IMR-90 (cell line): ENCODE results near the gene CYP19A1. TPM values are rescaled to one million over a fixed set of nuclear protein-coding genes. Genes with fewer than 3 reads are reported as not detected.

Experiments used
- ATAC-seq: fragments of 200-7000 bp; cut with Tn5 transposase; 2 replicates; pipeline ENCODE4 v1.9.1; 2020; ENCODE audit warnings: low read depth, mild to moderate bottlenecking, moderate library complexity
- BruUV-seq: library from RNA; stranded (reverse); fragments of 400-500 nt; replicated peaks from 2 replicates; lab custom pipeline; 2021; lab: Mats Ljungman, UMichigan
- CTCF ChIA-PET: fragments of 300-600 bp; formaldehyde crosslinking; extraction: SDS; loops from one replicate; lab custom pipeline; 2021; ENCODE audit warnings: antibody characterized with exemption; lab: Yijun Ruan, JAX
- POLR2A ChIA-PET: fragments of 300-600 bp; sonication (Branson Sonifier 250); formaldehyde crosslinking; loops from one replicate; lab custom pipeline; 2022; ENCODE audit warnings: antibody characterized with exemption; ENCODE audit not compliant: unreplicated experiment; lab: Charles Lee
- DNase-seq: peaks from one replicate; pipeline ENCODE4 v3.0.0; 2013
- H2AFZ ChIP-seq: replicated peaks from 2 replicates; pipeline ENCODE3; 2013; ENCODE audit warnings: low read length, mild to moderate bottlenecking; ENCODE audit not compliant: poor library complexity
- H2AK5ac ChIP-seq: 2 replicates; pipeline ENCODE4 v1.6.1; 2013; ENCODE audit warnings: low read depth, low read length, inconsistent platforms
- H2AK9ac ChIP-seq: replicated peaks from 2 replicates; pipeline ENCODE3; 2013; ENCODE audit warnings: mild to moderate bottlenecking, low read depth, low read length, moderate library complexity; ENCODE audit not compliant: poor library complexity
- H2BK120ac ChIP-seq: 2 replicates; pipeline ENCODE4 v1.6.1; 2013; ENCODE audit warnings: low read depth, low read length, inconsistent platforms
- H2BK15ac ChIP-seq: 3 replicates; pipeline ENCODE4 v1.6.1; 2013; ENCODE audit warnings: low read depth, low read length, inconsistent platforms
- H2BK20ac ChIP-seq: 2 replicates; pipeline ENCODE4 v1.6.1; 2013; ENCODE audit warnings: low read depth, mild to moderate bottlenecking, inconsistent platforms, low read length, moderate library complexity
- H2BK5ac ChIP-seq: 2 replicates; pipeline ENCODE4 v1.6.1; 2013; ENCODE audit warnings: mild to moderate bottlenecking, low read depth, low read length, inconsistent platforms; ENCODE audit not compliant: poor library complexity, severe bottlenecking
- H3K14ac ChIP-seq: replicated peaks from 2 replicates; pipeline ENCODE4 v1.6.1; 2013; ENCODE audit warnings: low read depth, low read length, inconsistent platforms
- H3K18ac ChIP-seq: 2 replicates; pipeline ENCODE4 v1.6.1; 2013; ENCODE audit warnings: low read depth, low read length, control low read depth
- H3K23ac ChIP-seq: 2 replicates; pipeline ENCODE4 v1.6.1; 2013; ENCODE audit warnings: low read depth, low read length, inconsistent platforms
- H3K27ac ChIP-seq: 2 replicates; pipeline ENCODE4 v1.5.1; 2013; ENCODE audit warnings: mild to moderate bottlenecking, control low read depth, low read length; ENCODE audit not compliant: insufficient read depth
- H3K27me3 ChIP-seq: 2 replicates; pipeline ENCODE4 v1.6.1; 2013; ENCODE audit warnings: low read length; ENCODE audit not compliant: control insufficient read depth, insufficient read depth
- H3K36me3 ChIP-seq: 2 replicates; pipeline ENCODE4 v1.6.1; 2013; ENCODE audit warnings: low read length, mixed read lengths; ENCODE audit not compliant: control insufficient read depth, insufficient read depth
- H3K4ac ChIP-seq: 2 replicates; pipeline ENCODE4 v1.6.1; 2013; ENCODE audit warnings: low read depth, low read length, inconsistent platforms
- H3K4me1 ChIP-seq: 2 replicates; pipeline ENCODE4 v1.6.1; 2013; ENCODE audit warnings: low read length, mixed read lengths; ENCODE audit not compliant: control insufficient read depth, insufficient read depth
- H3K4me2 ChIP-seq: 2 replicates; pipeline ENCODE4 v1.6.1; 2013; ENCODE audit warnings: low read depth, mild to moderate bottlenecking, control low read depth, low read length, moderate library complexity
- H3K4me3 ChIP-seq: 2 replicates; pipeline ENCODE4 v1.5.1; 2013; ENCODE audit warnings: low read depth, mild to moderate bottlenecking, control low read depth, low read length, moderate library complexity; ENCODE audit not compliant: insufficient read depth
- H3K56ac ChIP-seq: 2 replicates; pipeline ENCODE4 v1.6.1; 2013; ENCODE audit warnings: low read length, inconsistent platforms; ENCODE audit not compliant: insufficient read depth; ENCODE audit errors: extremely low read depth
- H3K79me1 ChIP-seq, 2 experiments: 2 replicates each; pipeline ENCODE4 v1.6.1; 2013; ENCODE audit warnings: low read length in 2 of 2, inconsistent platforms in 1 of 2, low read depth in 1 of 2
- H3K9ac ChIP-seq: 2 replicates; pipeline ENCODE4 v1.6.1; 2013; ENCODE audit warnings: low read depth, low read length, control low read depth
- H3K9me1 ChIP-seq: 2 replicates; pipeline ENCODE4 v1.6.1; 2013; ENCODE audit warnings: low read length, inconsistent platforms; ENCODE audit not compliant: insufficient read depth
- H3K9me3 ChIP-seq: 2 replicates; pipeline ENCODE4 v1.6.1; 2013; ENCODE audit warnings: low read length; ENCODE audit not compliant: control insufficient read depth, insufficient read depth
- H4K20me1 ChIP-seq: 2 replicates; pipeline ENCODE4 v1.6.1; 2013; ENCODE audit warnings: low read length, inconsistent platforms; ENCODE audit not compliant: insufficient read depth
- H4K5ac ChIP-seq: 2 replicates; pipeline ENCODE4 v1.6.1; 2013; ENCODE audit warnings: mild to moderate bottlenecking, low read depth, low read length, control low read depth
- H4K8ac ChIP-seq, 2 experiments: 2 replicates each; pipeline ENCODE4 v1.6.1; 2013; ENCODE audit warnings: low read depth in 2 of 2, low read length in 2 of 2, control low read depth in 1 of 2, inconsistent platforms in 1 of 2
- H4K91ac ChIP-seq: 2 replicates; pipeline ENCODE4 v1.6.1; 2013; ENCODE audit warnings: low read depth, low read length, inconsistent platforms; ENCODE audit not compliant: insufficient read depth
- BHLHE40 ChIP-seq: fragments of 150-350 bp; IDR thresholded peaks from 2 replicates; pipeline ENCODE4 v1.6.1; 2016; ENCODE audit warnings: mild to moderate bottlenecking, low read depth, low read length
- CEBPB ChIP-seq: IDR thresholded peaks from 2 replicates; pipeline ENCODE4 v1.6.1; 2012; ENCODE audit warnings: low read depth, low read length, improper control_type of control experiment
- CHD1 ChIP-seq: IDR thresholded peaks from 2 replicates; pipeline ENCODE4 v1.6.1; 2012; ENCODE audit warnings: low read depth, low read length, improper control_type of control experiment
- CTCF ChIP-seq: conservative IDR thresholded peaks from 2 replicates; pipeline ENCODE4 v1.5.1; 2012; ENCODE audit warnings: mild to moderate bottlenecking, low read depth, low read length, improper control_type of control experiment
- FOS ChIP-seq: fragments of 150-350 bp; IDR thresholded peaks from 2 replicates; pipeline ENCODE4 v1.6.1; 2016; ENCODE audit warnings: low read depth, low read length
- MAFK ChIP-seq: IDR thresholded peaks from 2 replicates; pipeline ENCODE4 v1.6.1; 2012; ENCODE audit warnings: low read depth, low read length, improper control_type of control experiment
- MAZ ChIP-seq: IDR thresholded peaks from 2 replicates; pipeline ENCODE4 v1.6.1; 2012; ENCODE audit warnings: low read depth, mild to moderate bottlenecking, low read length, improper control_type of control experiment, moderate library complexity, borderline replicate concordance
- MXI1 ChIP-seq: IDR thresholded peaks from 2 replicates; pipeline ENCODE4 v1.6.1; 2012; ENCODE audit warnings: low read depth, mild to moderate bottlenecking, low read length, moderate library complexity, borderline replicate concordance
- NFE2L2 ChIP-seq: fragments of 150-350 bp; IDR thresholded peaks from 2 replicates; pipeline ENCODE4 v1.6.1; 2016; ENCODE audit warnings: low read depth, mild to moderate bottlenecking, low read length
- POLR2A ChIP-seq: IDR thresholded peaks from 2 replicates; pipeline ENCODE4 v1.6.1; 2012; ENCODE audit warnings: mild to moderate bottlenecking, low read depth, low read length
- RAD21 ChIP-seq: IDR thresholded peaks from 2 replicates; pipeline ENCODE4 v1.6.1; 2012; ENCODE audit warnings: low read length, improper control_type of control experiment
- RCOR1 ChIP-seq: IDR thresholded peaks from 2 replicates; pipeline ENCODE4 v1.6.1; 2012; ENCODE audit warnings: mild to moderate bottlenecking, low read length, improper control_type of control experiment; ENCODE audit not compliant: insufficient replicate concordance
- RFX5 ChIP-seq: IDR thresholded peaks from 2 replicates; pipeline ENCODE4 v1.8.0; 2012; ENCODE audit warnings: low read depth, mild to moderate bottlenecking, low read length, moderate library complexity
- SMC3 ChIP-seq: fragments of 150-350 bp; IDR thresholded peaks from 2 replicates; pipeline ENCODE4 v1.6.1; 2016; ENCODE audit warnings: low read depth, mild to moderate bottlenecking, antibody characterized with exemption, low read length, moderate library complexity
- USF2 ChIP-seq: fragments of 150-350 bp; IDR thresholded peaks from 2 replicates; pipeline ENCODE4 v1.6.1; 2017; ENCODE audit warnings: mild to moderate bottlenecking, antibody characterized with exemption, low read length, low read depth
- WGBS, 2 experiments: methylation state at CpG; one replicate each; pipeline versions ENCODE4 v1.1.5 to v1.1.7; 2013; ENCODE audit warnings: missing lambda C conversion rate in 2 of 2; ENCODE audit not compliant: insufficient read length in 1 of 2; ENCODE audit errors: extremely low coverage in 2 of 2; 5-methylcytosine and 5-hydroxymethylcytosine counted together
- dilution Hi-C: fragments of 300-500 bp; cut with HindIII; formaldehyde crosslinking; loops from one replicate; pipeline ENCODE4 v1.14.3; 2018; ENCODE audit warnings: low sequenced_read_pairs; ENCODE audit not compliant: unreplicated experiment
- in situ Hi-C: fragments of 300-500 bp; cut with MboI; formaldehyde crosslinking; loops from 3 replicates; pipeline ENCODE4 v1.14.3; 2019; ENCODE audit warnings: low sequenced_read_pairs, inconsistent platforms, mixed read lengths
- intact Hi-C: fragments of 100-400 bp; cut with micrococcal nuclease; formaldehyde crosslinking; loops from 2 replicates; pipeline ENCODE4 v1.10.0; 2022
- polyA plus RNA-seq, 3 experiments: library from polyadenylated mRNA; depleted of rRNA; stranded (reverse); fragments of >200 nt; gene quantifications; 2 replicates each; pipeline ENCODE4 v1.2.3, GENCODE V29; 2012; ENCODE audit warnings: low replicate concordance in 1 of 3
- total RNA-seq: library from RNA; depleted of rRNA; stranded (reverse); fragments of >200 nt; gene quantifications from 2 replicates; pipeline ENCODE4 v1.2.3, GENCODE V29; 2012
- TF ChIP-seq, protein P1 (sequence below): fragments of 150-350 bp; IDR thresholded peaks from 2 replicates; pipeline ENCODE4 v1.6.1; 2016; ENCODE audit warnings: low read depth, mild to moderate bottlenecking, low read length, moderate library complexity, borderline replicate concordance

CYP19A1 gene
- total and polyA plus RNA-seq, 2 of the 4 experiments (the other 2 are of a cell fraction), result not detected

DNA sequence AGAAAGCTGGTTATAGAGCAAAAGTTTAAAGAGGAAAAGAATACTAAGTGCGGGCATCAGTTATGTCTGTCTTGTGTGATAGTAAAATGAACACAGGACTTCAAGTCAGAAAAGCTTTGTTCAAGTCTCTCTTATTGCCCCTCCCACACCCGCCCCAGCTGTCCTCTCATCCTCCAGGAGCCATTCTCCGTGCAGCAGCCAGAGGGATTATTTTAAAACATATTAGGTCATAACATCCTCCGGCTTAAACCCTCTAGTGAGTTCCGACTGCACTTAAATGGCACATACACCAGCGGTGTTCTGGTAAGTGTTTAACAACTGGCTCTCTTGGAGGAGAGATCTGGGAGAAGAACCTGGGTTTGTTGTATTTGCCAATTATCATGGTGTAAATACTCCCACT, 138.9 kb downstream of the CYP19A1 start:
- no peak overlapping the region for H3K27ac ChIP-seq
- H3K79me1 ChIP-seq, result no peaks in the 10 kb centered on the region
- H2BK120ac ChIP-seq, result no peak overlapping the region
- DNase-seq, result no peak
- H3K27me3 ChIP-seq, result peaks cover 27% of the 10 kb centered on the region
- no peak overlapping the region for H2AK5ac ChIP-seq
- no peak overlapping the region for H4K8ac ChIP-seq
- H3K36me3 ChIP-seq, result no peaks in the 10 kb centered on the region
- intact Hi-C loops, result loop anchor here (10.0 kb wide), 1 partner anchor 525 kb away; no protein-coding TSS in a partner anchor
- no peak overlapping the region for H3K56ac ChIP-seq
- TF ChIP-seq FOS (no peak), MAFK (no peak), USF2 (no peak), CEBPB (no peak), MAZ (no peak), CHD1 (no peak), CTCF (no peak), POLR2A (no peak), RAD21 (no peak), NFE2L2 (no peak), RFX5 (no peak), MXI1 (no peak), SMC3 (no peak), BHLHE40 (no peak), RCOR1 (no peak)
- TF ChIP-seq, protein P1, sequence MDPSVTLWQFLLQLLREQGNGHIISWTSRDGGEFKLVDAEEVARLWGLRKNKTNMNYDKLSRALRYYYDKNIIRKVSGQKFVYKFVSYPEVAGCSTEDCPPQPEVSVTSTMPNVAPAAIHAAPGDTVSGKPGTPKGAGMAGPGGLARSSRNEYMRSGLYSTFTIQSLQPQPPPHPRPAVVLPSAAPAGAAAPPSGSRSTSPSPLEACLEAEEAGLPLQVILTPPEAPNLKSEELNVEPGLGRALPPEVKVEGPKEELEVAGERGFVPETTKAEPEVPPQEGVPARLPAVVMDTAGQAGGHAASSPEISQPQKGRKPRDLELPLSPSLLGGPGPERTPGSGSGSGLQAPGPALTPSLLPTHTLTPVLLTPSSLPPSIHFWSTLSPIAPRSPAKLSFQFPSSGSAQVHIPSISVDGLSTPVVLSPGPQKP, result no peak
- no peak overlapping the region for H3K4me3 ChIP-seq
- no peak overlapping the region for H3K4ac ChIP-seq
- H4K5ac ChIP-seq, result no peak overlapping the region
- no peak overlapping the region for H3K23ac ChIP-seq
- ChIA-PET CTCF (interaction anchor here (1.8 kb wide), 1 partner anchor 36 kb away, joined by 7 read pairs; no protein-coding TSS in a partner anchor), POLR2A (no interaction called here)
- no peak for ATAC-seq
- H3K4me2 ChIP-seq, result no peak overlapping the region
- H3K9ac ChIP-seq, result no peak overlapping the region
- H3K18ac ChIP-seq, result no peak overlapping the region
- H2BK5ac ChIP-seq, result no peak overlapping the region
- peaks cover 3% of the 10 kb centered on the region for H3K4me1 ChIP-seq
- H2BK20ac ChIP-seq, result no peak overlapping the region
- in situ Hi-C loops, result no loop called here
- WGBS, 2 experiments, result no CpG with 5 or more reads among the region's 6 CpGs
- no TSS peak for BruUV-seq
- H2AK9ac ChIP-seq, result no peak overlapping the region
- H4K91ac ChIP-seq, result no peak overlapping the region
- no peaks in the 10 kb centered on the region for H3K9me3 ChIP-seq
- H2BK15ac ChIP-seq, result no peak overlapping the region
- dilution Hi-C loops, result no loop called here
- H4K20me1 ChIP-seq, result no peaks in the 10 kb centered on the region
- no peak overlapping the region for H3K14ac ChIP-seq
- peaks cover 4% of the 10 kb centered on the region; the same call in 1 of the 2 replicates for H3K9me1 ChIP-seq
- H2AFZ ChIP-seq, result no peak overlapping the region
